Measurements from ENCODE around the gene RBM10.

RBM10 gene

DNA sequence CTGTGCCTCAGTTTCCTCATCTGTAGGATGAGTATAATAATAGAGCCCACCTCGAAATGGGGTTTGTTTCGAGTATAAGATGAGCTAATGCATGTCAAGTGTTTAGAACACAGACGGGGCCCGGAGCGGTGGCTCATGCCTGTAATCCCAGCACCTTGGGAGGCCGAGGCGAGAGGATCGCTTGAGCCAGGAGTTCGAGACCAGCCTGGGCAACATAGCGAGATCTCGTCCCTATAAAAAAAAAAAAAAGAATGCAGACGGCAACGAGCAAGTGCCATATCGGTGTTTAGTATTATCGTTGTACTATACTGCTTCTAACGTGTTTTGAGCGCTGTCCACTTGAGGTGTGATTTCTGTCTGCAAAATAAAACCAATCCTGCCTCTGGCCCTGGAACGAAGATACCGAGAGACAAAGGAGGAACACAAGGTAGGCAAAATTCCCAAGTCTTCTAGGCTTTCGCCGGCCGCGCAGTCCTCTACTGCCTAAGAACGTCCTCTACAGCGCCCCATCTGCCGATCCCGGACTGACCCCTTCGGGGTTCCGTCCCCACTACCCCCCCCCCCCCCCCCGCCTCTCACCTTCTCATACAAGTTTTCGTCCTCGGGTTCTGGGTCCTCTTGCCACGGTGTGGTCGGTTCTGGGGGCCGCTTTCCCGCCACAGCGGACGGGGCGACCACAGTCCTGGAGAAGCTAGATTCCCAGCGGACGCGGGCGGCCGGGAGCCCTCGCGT lies 961 bp upstream of the RBM10 start:
- TF ChIP-seq SIN3A (IDR thresholded peaks at IDR 0.05; ENCODE audit: borderline replicate concordance, insufficient read depth, low read length): no peak
- TF ChIP-seq TAF1 (IDR thresholded peaks at IDR 0.05; ENCODE audit: borderline replicate concordance, insufficient read depth, low read length): no peak
- no peak for TF ChIP-seq FOXP2 (optimal IDR thresholded peaks at IDR 0.05; ENCODE audit: borderline replicate concordance, extremely low read depth, extremely low read length, insufficient read depth)
- no peak for TF ChIP-seq POLR2AphosphoS5 (IDR thresholded peaks at IDR 0.05; ENCODE audit: low read depth, low read length)
- TF ChIP-seq, protein P1, sequence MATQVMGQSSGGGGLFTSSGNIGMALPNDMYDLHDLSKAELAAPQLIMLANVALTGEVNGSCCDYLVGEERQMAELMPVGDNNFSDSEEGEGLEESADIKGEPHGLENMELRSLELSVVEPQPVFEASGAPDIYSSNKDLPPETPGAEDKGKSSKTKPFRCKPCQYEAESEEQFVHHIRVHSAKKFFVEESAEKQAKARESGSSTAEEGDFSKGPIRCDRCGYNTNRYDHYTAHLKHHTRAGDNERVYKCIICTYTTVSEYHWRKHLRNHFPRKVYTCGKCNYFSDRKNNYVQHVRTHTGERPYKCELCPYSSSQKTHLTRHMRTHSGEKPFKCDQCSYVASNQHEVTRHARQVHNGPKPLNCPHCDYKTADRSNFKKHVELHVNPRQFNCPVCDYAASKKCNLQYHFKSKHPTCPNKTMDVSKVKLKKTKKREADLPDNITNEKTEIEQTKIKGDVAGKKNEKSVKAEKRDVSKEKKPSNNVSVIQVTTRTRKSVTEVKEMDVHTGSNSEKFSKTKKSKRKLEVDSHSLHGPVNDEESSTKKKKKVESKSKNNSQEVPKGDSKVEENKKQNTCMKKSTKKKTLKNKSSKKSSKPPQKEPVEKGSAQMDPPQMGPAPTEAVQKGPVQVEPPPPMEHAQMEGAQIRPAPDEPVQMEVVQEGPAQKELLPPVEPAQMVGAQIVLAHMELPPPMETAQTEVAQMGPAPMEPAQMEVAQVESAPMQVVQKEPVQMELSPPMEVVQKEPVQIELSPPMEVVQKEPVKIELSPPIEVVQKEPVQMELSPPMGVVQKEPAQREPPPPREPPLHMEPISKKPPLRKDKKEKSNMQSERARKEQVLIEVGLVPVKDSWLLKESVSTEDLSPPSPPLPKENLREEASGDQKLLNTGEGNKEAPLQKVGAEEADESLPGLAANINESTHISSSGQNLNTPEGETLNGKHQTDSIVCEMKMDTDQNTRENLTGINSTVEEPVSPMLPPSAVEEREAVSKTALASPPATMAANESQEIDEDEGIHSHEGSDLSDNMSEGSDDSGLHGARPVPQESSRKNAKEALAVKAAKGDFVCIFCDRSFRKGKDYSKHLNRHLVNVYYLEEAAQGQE (IDR thresholded peaks at IDR 0.05; ENCODE audit: insufficient read depth in 1 of 2, low read depth in 2 of 2, low read length in 2 of 2): no peak

DNA sequence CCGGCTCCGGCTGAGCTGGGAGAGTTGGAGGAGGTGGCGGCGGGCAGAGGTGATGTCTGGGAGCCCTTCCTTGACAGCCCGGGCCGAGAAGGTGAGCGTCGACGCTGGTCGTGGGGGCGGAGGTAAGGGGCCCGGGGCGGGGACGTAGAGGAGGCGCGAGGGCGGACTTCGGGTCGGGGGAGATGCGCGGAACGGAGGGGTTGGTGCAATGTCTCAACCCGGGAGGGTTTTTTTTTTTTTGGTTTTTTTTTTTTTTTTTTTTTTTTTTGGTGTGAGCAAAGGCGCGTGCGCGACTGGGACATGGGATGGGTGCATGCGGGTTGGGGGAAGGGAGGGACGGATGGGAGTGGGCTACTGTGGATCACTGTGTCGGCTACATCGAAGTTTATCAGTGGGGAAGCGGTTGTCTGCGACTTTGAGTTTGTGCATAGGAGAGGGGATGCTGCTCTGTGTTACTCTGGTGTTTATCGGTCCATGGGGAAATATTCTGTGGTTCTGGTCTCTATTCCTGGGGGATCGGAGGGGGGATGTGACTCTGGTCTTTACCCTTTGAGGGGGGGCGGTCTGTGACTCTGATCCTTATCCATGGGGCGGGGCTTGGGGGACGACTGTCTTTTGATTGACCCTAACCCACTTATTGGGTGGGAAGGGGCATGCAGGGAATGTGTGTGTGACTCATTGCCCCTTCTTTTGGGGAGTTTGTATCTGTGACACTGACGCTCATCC lies 537 bp downstream of the RBM10 start:
- no peak for TF ChIP-seq POLR2AphosphoS5 (IDR thresholded peaks at IDR 0.05; ENCODE audit: low read depth, low read length)
- TF ChIP-seq TAF1 (IDR thresholded peaks at IDR 0.05; ENCODE audit: borderline replicate concordance, insufficient read depth, low read length): no peak
- TF ChIP-seq SIN3A (IDR thresholded peaks at IDR 0.05; ENCODE audit: borderline replicate concordance, insufficient read depth, low read length): no peak
- TF ChIP-seq FOXP2 (optimal IDR thresholded peaks at IDR 0.05; ENCODE audit: borderline replicate concordance, extremely low read depth, extremely low read length, insufficient read depth): no peak
- TF ChIP-seq, protein P1 (IDR thresholded peaks at IDR 0.05; ENCODE audit: insufficient read depth in 1 of 2, low read depth in 2 of 2, low read length in 2 of 2): no peak

DNA sequence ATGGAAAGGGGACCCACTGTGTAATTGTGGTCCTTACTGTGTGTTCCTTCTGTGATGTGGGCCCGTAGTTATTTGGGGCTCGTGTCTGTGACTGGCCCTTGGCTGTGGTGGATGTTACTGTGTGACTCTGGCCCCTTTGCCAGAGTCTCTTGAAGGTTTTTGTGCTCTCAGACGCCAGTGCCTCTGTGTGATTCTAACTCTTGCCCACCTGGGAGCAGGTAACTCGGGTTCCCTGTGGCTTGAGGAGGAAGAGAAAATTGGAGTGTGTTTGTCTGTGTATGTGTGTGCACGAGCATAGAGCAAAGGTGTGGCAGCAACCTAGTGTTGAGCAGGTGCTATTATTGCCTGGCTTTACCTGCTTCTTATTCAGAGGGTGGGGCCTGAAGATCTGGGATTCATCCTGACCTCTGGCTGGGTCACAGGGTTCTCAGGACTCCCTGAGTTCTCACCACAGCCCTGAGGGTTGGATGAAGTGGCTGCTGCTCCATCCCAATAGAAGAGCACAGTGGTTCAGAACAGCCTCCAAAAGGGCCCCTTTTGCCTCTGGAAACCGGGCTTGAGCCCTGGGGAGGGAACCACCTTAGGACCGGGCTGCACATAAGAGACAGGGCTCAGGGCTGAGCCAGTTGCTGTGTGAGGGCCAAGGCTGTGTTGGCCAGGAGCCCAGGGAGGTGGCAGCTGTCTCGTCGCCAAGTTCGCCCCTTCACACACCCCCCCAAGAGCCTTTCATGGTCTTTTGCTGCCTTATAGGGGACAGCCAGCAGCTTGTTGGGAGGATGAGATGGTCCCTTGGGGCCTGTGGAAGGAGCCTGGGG lies 1.3 kb downstream of the RBM10 start:
- TF ChIP-seq FOXP2 (optimal IDR thresholded peaks at IDR 0.05; ENCODE audit: borderline replicate concordance, extremely low read depth, extremely low read length, insufficient read depth) (no peak), POLR2AphosphoS5 (IDR thresholded peaks at IDR 0.05; ENCODE audit: low read depth, low read length) (no peak), SIN3A (IDR thresholded peaks at IDR 0.05; ENCODE audit: borderline replicate concordance, insufficient read depth, low read length) (no peak), TAF1 (IDR thresholded peaks at IDR 0.05; ENCODE audit: borderline replicate concordance, insufficient read depth, low read length) (no peak)
- TF ChIP-seq, protein P1 (IDR thresholded peaks at IDR 0.05; ENCODE audit: insufficient read depth in 1 of 2, low read depth in 2 of 2, low read length in 2 of 2): no peak

DNA sequence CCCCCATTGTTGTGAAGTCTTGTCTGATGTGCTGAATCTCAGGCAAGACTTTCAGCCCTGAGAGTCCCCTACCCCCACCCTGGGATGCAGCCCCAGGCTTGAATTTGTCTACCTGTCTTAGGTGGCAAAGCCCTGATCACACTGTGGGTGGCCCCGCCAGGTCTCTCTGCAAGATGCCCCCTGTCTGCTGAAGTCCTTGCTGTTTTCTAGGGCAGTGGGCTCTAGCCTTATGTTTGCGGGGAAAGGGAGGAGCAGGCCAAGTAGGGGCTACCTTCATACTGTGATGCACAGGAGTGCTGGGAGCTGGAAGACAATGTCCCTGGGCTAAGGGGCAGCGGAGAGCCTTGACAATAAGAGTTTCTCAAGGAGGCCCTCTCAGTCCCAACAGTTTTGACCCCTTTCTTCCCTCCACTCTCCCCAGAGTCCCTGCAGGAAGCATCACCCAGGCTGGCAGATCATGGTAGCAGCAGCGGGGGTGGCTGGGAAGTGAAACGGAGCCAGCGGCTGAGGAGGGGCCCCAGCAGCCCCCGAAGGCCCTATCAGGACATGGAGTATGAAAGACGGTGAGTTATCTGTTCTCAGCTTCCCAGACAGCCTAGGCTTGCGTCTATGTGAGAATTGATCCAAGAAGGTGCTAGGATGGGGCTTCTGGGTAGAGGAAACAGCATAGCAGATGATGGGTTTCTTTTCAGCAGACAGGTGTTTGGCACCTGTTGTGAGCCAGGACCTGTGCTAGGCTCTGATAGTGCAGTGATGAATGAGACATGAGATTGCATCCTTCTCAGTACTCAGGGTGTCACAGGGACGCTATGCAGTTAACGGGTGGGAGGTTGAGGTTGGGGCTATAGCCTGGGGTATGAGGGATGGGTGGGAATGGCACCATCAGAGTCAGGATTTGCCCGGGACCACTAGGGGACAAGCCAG lies 2.2 kb downstream of the RBM10 start:
- TF ChIP-seq SIN3A (IDR thresholded peaks at IDR 0.05; ENCODE audit: borderline replicate concordance, insufficient read depth, low read length) (no peak), TAF1 (IDR thresholded peaks at IDR 0.05; ENCODE audit: borderline replicate concordance, insufficient read depth, low read length) (no peak), POLR2AphosphoS5 (IDR thresholded peaks at IDR 0.05; ENCODE audit: low read depth, low read length) (no peak), FOXP2 (optimal IDR thresholded peaks at IDR 0.05; ENCODE audit: borderline replicate concordance, extremely low read depth, extremely low read length, insufficient read depth) (no peak)
- TF ChIP-seq, protein P1 (IDR thresholded peaks at IDR 0.05; ENCODE audit: insufficient read depth in 1 of 2, low read depth in 2 of 2, low read length in 2 of 2): no peak

Data from PFSK-1 (cell line).